Hematopoietic multipotent progenitor cell treated with erythropoietin and hydrocortisone succinate and interleukin-3 and kit ligand, for 17 days (in vitro differentiated cells): ENCODE measurements around the gene CCM2.

Source experiments
- DNase-seq: peaks from one replicate; pipeline ENCODE4 v3.0.0-alpha.2; 2015; ENCODE audit warnings: low spot score

Gene CCM2

DNA sequence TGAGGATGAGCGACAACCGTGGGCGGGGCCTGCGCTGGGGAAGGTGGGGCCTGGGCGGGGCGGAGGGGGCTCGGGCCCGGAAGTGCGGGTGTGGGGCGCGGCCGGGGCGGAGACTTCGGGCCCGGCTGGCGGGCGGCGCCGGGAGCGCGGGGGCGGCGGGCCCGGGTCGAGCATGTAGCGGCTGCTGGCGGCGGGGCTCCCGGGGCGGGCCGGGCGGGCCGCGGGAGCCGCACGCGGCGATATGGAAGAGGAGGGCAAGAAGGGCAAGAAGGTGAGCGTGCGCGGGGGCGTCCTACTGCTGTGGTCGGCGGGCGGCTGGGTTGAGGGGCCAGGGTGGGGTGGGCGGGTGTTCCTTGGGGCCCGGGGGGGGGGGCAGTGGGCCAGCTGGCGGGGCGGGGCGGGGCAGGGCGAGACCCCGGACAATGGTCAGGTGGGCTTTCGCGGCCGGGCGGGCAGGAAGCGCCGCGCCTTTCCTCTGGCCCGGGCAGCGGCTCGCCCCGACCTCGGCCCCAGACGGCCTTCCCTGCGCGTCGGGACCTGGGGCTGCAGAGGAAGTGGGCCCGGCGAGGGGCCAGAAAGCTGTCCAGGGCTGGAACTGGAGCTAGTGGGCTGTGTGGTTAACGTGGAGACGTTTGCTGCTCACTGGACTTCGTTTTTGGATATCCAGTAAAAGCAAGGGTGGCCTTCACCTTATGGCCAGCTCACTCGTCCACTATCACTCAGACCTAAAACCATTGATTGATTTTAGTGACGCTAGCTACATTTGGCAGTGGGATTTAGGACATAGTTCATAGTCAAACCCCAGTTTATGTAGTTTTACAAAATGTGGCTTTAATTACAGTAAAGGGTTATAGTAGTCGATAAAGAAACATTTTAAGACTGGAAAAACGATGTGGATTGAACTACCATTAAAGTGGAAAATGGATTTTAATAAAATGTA is at the start of gene CCM2:
CCM2 (plus strand) TSS at position 109 of the 940 bp plus-strand sequence; CDS start at position 242, 133 bp downstream.
- no peak for DNase-seq

DNA sequence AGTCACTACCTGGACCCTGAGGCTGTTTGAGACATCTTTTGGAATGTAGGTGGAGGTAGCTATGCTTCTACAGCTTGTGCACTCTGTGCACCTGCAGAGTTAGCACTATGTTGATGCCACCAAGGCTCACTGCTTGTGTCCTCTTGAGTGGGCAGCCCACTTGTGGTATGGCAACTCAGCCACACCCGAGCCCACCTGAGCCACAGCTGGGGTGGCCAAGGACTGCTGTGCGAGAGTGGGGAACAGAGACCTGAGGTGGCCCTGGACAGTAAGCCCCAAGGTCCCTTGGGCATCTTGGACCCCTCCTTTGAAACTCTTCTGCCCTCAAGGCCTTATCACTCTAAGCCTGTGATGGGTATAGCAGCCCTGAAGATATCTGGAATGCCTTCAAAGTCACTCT is 46.8 kb upstream of the CCM2 start:
- no peak for DNase-seq

DNA sequence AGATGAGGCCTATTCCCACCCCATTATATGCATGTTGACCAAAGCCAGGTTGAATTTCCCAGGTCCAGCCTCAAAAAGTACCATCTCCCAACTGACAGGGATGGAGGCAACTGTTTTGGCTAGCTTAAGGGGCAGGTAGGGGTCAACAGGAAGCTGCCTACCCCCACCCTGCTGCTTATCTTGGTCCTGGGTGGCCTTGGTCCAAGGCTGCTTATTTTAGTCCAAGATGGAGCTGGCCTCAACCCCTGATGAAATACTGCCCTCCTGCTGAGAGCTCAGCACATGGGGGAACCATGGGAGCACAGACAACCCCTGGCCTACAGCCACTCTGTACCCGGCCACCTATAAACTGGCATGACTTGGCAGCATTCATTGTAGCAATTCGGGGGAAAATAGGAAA is 44.3 kb upstream of the CCM2 start:
- DNase-seq: no peak

DNA sequence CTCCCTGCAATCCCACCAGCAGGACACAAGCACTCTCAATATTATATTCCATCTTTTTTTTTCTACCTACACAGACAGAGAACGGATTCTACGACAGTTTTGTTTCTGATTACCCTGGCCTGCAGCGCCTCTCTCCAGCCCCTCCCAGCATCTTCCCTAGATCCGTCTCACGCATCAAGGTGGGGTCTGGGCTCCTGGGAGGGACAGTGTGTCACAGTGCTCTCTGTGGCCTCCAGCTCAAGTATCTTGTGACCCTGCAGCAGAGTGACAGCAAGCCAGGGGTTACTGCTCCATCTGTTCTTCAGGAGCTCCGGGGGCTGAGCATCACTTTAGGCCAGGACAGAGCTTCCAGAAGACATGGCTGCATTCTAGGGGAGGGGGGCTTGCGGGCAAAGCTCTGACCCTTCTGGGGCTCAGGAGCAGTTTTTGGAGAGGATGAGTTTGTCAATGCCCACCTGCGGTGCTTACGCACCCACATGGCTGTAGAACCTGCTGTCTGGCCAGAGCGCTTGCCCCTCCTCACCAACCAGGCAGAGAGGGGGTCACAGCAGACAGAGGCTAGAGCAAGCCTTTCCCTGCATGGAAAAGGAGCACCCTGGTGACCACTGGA is 43.7 kb upstream of the CCM2 start:
- no peak for DNase-seq

DNA sequence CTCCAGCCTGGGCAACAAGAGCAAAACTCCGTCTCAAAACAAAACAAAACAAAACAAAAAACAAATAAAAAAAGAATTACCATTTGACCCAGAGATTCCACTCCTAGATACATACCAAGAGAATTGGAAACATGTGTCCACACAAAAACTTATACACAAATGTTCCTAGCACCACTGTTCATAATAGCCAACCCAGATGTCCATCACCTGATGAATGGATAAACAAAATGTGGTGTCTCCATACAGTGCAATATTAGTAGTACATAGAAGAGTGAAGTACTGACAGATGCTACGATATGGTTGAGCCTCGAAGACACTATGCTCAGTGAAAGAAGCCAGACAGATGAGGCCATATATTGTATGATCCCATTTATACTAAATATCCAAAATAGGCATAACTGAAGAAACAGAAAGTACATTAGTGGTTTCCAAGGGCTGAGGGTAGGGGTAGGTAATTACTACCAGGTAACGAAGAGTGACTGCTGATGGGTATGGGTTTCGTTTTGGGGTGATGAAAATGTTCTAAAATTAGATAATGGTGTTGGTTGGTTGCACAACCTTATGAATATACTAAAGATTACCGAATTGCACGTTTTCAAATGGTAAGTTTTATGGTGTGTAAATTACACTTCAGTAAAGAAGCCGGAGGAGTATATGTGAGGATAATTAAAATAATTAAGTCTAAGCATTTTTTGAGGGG is 41.2 kb upstream of the CCM2 start:
- DNase-seq: no peak

DNA sequence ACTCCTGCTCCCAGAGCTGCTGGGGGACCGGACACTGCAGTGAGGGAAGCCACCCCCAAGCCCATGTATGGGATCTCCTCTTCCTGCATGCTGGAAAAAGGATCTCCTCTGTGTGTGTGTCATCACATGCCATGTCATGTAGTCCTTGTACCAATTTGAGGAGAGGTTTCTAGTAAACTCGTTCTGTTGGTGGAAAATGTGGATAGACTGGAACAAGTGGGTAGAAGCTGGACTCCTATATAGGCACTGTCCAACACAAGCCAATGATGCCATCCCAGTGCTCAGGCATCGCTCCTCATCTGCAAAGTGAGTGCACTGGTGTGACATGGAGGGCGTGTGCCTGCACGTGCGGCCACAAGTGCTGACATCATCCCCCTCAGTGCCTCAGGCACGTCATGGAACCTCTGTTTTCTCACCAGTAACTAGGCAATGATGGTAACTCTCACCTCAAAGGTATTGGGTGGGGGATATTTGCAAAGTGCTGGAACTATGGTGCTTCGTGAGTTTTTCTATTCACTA is 40.5 kb upstream of the CCM2 start:
- DNase-seq: no peak

DNA sequence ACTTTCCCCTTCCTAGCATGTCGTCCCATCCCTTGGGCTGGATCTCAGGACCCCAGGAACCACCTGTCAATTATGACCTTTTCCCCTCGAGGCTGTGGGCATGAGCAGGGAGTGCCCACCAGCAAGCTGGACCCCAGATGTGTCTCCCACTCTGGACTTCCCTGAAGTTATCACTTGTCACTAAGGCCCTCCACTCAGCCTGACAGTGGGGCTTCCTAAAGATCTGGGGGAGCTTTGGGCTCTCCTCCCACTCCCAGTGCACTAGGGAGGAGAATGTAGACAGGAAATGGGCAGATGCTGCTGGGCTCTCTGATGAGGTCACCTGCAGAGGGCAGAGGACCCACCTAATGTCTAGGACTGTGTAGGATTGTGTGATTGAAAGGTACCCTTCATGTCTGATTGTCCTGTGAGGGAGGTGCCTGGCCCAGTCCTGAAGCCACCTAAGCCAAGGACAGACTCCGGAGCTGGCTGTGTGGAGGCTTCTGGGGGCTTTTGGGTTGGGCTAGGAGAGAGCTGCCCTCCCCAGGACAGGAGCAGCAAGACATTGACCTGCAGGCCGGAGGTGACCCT is 39.9 kb upstream of the CCM2 start:
- DNase-seq: no peak

DNA sequence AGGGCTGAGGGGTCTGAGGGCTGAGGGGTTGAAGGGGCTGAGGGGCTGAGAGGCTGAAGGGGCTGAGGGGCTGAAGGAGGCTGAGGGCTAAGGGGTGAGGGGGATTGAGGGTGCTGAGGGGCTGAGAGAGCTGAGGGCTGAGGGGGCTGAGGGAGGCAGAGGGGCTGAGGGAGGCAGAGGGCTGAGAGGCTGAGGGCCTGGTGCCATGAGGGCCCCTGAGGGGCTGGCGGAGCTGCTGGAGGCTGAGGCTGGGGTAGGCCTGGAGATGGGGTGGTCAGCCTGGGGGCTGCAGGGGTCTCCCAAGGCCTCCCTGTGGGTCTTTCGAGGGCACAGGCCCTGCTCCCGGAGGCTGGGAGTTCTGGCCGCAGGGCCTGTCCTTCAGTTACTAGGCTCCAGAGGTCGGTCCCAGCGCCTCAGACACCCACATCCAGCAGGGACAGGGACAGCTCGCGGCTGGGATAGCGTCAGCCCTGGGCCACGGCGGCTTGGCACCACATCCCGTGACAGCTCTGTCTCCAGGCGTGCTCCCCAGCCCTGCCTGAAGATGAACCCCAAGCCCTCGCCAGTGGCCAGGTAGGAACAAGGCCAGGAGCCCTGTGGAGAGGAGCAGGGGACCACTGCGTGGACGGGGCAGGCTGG is 38.0 kb upstream of the CCM2 start:
- no peak for DNase-seq

DNA sequence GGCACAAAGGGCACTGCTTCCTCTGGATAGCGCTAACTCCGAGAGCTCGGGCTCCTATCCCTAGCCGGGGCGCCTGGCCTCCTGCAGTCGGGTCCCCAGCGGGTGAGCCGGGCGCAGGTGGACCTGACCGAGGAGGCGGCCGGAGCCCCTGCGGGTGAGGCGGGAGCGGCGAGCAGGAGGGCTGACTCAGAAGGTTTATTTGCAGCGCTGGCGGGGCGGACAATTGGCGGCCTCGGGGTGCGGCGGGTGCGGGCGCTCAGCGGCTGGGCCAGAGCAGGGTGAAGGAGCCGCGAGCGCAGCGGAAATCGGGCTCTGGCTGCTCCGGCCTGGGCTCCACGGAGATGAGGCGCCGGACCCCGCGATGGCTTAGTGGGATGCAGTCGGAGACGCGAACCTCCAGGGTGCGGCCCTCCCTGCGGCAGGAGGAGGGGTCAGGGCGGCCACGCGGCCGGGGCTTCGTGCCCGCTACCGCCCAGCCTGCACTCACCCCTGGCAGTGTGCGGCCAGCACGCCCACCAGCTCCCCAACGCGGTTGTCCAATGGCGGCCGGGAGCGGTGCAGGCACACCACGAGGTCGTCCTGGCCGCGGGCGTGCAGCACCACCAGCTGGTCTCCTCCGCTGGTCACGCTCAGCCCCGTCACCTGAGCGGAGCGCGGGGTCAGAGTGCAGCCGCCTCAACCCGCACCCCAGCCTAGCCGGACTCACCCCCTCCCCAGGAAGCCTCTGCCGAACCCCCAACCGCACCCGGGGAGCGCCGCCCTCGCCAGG is 37.3 kb upstream of the CCM2 start:
- no peak for DNase-seq

DNA sequence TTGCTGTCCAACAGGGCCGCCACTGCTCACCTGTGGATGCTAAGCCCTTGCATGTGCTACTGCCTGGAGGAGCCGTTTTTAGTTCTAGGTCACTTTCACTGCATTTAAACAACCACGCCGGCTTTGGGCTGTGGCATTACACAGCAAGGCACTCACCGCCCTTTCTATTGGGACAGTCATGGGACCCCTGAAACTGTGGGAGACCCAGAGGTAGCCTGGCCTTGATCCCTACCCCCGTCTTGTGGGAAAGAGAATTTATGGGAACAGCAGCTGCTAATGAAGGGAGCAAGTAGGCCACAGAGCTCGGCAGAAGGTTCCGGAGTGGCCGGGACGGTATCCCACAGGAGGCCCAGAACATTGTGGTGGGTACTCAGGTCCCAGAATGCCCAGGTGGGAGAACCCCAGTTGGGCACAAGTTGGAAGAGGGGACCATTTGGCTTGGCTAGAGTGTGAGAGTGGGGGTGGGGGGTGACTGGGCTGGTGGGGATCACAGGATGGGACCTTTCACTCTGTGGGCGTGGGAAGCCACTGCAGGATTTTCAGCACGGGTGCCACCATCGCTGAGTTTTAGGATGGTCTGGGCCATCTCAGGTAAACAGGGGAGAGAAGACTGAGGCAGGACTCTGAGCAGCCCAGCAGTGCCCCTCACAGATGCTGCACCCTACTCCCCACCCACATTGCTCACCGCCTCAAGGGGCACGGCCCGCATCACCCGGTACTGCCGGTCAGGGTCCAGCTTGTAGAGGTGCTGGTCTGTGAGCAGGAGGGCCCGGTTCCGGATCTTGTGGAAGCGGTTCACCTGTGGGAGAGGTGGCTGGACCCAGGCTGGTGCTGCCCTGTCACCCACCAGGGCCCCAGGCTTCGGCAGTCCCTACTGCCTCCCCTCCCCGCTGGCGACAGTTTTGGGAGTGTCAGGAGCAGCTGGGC is 36.4 kb upstream of the CCM2 start:
- no peak for DNase-seq

DNA sequence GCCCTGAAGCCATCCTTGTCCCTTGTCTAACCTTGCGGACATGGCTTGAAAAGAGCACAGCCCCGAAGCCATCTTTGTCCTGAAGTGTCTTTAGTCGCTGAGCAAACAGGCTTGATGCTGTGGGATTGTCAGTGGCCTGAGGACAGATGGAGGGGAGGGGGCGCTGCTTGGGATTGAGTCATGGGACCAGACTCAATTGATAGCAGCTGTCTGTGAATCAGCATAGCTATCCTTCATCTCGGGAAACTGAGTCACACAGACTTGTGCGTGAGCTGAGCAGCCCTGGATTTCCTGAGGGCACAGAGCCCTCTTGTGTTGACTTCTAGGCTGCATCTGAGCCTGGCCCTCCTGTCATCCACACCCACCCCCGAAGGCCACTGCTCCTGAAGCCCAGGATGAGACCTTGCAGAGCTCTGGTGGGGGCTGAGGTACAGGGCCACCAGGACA is 35.6 kb upstream of the CCM2 start:
- DNase-seq: no peak

DNA sequence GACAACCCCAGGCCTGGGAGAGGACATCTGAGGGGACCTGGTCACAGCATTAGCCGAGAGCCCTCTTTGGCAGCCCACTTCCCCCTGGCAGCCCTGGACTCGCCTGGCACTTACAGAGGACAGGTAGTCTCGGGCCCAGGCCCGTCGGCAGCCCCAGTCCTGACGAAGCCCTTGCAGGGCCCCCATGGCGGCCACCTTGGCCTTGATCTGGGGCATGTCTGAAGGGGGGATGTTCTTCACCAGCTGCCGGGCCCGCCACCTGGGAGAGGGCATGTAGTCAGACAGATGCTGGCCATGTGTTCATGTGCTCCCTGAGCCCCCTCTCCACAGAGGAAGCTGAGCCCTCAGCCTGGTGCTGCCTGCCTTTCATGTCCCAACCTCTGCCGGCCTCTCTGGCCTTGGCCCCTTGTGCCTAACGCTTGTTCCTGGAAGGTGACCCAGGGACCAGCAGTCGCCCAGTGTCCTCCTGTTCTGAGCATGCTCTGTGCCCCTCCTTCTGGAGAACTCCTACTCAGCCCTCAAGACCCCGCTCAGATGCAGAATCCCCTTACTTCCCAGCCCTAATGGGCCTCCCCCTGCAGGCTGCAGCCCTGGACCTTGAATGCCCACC is 35.1 kb upstream of the CCM2 start:
- DNase-seq: no peak

DNA sequence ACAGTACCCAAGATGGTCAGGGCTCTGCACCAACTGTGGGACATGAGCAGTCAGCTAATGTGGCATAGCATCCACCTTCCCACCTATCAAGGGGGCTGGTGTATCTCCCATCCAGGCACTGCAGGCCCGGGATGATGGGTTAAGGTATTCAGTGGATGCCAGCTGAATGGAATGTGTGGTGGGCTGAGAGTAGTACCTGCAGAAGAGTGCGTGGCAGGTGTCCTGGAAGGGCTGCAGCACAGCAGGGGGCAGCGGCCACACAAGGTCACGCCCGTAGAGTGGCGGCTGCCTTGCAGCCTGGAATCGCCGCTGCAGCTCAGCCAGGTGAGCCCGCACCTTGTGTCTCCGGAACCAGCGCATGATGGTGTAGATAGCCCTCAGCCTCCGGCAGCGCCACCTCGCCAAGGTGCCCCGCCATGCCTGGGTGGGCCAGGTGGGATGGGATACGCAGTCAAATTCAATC is 34.5 kb upstream of the CCM2 start:
- no peak for DNase-seq

DNA sequence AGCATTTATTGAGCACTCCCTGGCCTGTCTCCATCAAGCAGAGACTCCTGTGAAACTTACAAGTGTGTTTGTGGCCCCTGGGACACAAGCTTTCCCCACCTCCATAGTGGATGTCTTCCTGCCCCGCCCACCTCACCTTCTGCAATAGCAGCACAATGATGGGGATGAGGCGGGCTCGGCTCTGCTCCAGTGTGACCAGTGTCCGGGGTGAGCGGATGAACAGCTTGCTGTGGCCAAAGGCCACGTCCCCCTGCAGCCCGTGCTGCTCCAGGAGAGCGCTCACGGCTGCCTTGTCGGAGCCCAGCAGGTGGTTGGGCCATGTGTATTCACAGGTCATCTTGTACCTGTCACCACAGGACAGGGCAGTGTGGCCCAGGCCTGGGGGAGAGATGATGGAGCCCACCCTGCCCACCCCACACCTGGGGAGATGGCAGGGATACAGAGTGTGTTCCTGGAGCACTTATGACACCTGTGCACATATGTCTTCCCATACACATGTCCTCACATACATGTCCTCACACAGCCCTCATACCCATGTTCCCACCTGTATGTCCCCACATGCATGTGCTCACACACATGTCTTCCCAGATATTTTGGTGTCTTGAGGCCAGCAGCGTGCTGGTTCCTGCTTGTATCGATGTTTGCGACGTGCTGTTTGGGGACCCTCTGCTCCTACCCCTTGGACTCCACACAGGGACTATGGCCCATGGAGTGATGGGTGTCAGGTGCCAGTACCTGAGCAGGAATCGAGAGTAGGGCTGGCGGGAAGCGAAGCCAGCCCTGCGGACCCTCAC is 33.9 kb upstream of the CCM2 start:
- no peak for DNase-seq

DNA sequence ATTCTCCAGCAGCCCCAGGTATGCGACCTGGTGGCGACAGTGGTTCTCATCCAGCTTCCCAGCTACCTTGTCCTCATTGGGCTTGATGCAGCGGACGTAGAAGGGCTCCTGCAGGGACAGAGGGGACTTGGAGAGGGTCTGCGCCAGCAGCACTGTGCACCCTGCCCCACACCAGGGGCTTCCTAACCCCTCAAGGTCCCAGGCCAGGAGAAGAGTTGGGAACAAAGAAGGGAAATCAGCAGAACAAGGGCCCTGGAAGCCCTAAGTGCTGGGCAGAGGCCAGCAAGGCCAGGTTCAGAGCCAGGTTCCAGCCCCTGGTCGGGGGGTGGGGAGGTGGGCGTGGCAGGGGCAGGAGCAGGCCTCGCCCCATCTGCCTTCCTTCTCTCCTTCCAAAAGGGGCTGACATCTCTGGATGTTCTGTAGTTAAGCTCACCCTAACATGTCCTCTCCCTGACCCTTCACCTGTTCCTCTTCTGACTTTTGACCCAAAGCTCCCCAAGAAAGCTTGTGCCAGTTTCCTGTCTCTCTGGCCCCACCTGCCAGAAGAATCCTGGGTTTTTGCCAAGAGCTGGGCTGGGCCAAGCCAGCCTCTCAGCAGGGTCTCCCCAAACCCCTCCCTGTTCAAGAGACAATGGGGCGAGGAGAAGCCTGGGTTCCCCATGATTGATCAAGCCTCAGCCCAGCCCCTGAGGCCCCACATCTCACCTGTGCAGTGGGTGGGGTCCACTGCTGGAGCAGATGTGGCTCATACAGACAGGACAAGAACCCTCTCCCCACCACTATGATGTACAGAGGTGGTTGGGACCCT is 33.1 kb upstream of the CCM2 start:
- DNase-seq: no peak

DNA sequence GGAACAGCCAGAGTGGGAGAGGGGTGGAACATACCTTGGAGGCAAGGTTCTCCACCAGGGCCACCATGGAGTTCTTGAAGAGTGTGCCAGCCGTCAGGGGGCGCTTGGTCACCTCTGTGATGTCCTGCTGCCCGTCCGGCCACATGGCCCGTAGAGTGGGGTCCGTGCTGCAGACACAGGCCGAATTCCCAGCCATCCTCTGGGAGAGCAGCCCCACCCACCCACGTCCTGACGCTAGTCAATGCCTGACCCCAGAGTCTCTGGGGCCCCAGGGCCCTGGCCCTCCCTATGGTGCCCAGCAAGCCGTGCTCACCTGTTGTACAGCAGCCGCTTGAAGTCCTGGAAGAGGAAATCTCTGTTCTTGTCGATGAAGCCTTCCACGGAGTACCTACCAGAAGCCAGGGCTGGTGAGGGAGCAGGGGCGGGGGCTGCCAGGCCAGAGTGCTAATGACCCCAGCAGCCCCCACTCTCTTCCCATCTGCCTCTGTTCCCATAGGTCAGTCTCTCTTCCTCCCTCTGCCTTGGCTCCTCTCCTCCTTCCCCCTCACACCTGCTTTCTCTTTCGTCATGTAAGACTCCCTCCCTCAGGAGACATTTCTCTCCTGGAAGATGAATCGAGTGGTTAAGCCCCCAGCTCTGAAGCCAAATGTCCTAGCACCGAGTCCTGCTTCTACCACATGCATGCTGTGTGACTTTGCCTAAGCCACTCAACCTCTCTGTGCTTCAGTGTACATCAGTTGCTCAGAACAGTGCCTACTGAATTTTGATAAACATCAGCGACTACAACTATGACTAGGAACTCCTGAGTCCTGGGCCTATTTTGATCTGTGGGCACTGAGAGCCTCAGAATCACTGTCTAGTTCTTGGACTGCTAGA is 32.2 kb upstream of the CCM2 start:
- DNase-seq: no peak
